ENCODE results near the gene SRRT. TPM values are rescaled to one million over a fixed set of nuclear protein-coding genes. Genes with fewer than 3 reads are reported as not detected.
"Not testable (repeated sequence)": the region's sequence is repeated elsewhere in the genome, so short reads cannot be mapped to it uniquely, and the experiment has no call there.

SRRT gene
- total RNA-seq, 4 donors from 2014 or later, result 35.0 to 47.3 (median 39.8) TPM

DNA sequence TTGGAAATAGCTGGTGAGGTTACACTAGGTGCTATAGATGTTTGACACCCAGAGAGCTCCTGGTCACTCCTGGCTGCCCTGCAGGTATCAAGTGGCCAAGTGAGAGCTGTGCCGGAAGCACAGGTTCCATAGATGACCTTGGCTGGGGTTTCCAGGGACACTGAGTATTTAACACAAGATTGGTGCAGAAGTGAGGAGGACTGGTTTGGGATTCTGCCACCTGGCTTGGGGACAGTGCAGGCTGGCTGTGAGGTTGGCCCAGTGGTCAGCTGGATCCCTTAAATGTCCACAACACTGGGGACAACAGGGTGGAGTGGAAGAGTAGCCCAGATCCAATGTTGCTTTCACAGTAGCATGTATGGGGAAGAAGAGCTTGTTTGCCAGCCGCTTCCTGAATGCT is 26.1 kb downstream of the SRRT start:
- Histone ChIP-seq H3K27me3 (no peaks in the 10 kb centered on the region), H3K27ac (no peak overlapping the region), H3K9me3 (no peaks in the 10 kb centered on the region), H3K4me1 (peaks cover 0 to 7% of the 10 kb centered on the region in 2 donors), H3K4me3 (no peak overlapping the region), H3K36me3 (no peaks in the 10 kb centered on the region)
- intact Hi-C loops (cut with DNase I; ENCODE audit: low total_unique reads) (no loop called here), in situ Hi-C loops (cut with MboI; ENCODE audit: low sequenced_read_pairs in 4 of 4) (loop anchor here in 1 of 4 donors (5.0 kb wide), 1 partner anchor 156 kb away; no protein-coding TSS in a partner anchor)
- TF ChIP-seq POLR2A (IDR thresholded peaks at IDR 0.05), result no peak
- DNase-seq, result no peak
- no peak for ATAC-seq

DNA sequence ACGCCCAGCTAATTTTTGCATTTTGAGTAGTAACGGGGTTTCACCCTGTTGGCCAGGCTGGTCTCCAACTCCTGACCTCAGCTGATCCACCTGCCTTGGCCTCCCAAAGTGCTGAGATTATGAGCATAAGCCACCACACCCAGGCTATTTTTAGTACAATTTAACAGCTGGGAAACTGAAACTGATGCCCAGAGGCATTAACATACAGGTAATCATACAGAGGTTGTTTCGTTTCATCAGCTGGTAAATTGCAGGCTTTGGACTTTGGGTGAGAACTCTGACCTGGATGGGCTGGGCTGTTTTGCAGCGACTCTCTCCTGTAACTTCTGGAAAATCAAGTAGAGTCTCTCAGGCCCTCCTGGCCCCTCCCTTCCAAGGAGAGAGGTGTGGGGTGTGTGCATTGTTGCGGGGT is 27.0 kb downstream of the SRRT start:
- Histone ChIP-seq H3K4me3 (no peak overlapping the region), H3K9me3 (no peaks in the 10 kb centered on the region), H3K27ac (no peak overlapping the region), H3K36me3 (no peaks in the 10 kb centered on the region), H3K4me1 (no peaks in the 10 kb centered on the region), H3K27me3 (no peaks in the 10 kb centered on the region)
- intact Hi-C loops (cut with DNase I; ENCODE audit: low total_unique reads), result no loop called here
- no peak for ATAC-seq
- TF ChIP-seq POLR2A (IDR thresholded peaks at IDR 0.05), result no peak
- TF ChIP-seq, protein P1, sequence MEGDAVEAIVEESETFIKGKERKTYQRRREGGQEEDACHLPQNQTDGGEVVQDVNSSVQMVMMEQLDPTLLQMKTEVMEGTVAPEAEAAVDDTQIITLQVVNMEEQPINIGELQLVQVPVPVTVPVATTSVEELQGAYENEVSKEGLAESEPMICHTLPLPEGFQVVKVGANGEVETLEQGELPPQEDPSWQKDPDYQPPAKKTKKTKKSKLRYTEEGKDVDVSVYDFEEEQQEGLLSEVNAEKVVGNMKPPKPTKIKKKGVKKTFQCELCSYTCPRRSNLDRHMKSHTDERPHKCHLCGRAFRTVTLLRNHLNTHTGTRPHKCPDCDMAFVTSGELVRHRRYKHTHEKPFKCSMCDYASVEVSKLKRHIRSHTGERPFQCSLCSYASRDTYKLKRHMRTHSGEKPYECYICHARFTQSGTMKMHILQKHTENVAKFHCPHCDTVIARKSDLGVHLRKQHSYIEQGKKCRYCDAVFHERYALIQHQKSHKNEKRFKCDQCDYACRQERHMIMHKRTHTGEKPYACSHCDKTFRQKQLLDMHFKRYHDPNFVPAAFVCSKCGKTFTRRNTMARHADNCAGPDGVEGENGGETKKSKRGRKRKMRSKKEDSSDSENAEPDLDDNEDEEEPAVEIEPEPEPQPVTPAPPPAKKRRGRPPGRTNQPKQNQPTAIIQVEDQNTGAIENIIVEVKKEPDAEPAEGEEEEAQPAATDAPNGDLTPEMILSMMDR (IDR thresholded peaks at IDR 0.05 in 4 of 5, conservative IDR thresholded peaks at IDR 0.05 in 1 of 5), result no peak
- in situ Hi-C loops (cut with MboI; ENCODE audit: low sequenced_read_pairs in 4 of 4), result loop anchor here in 1 of 4 donors (5.0 kb wide), 1 partner anchor 155 kb away; no protein-coding TSS in a partner anchor
- no peak for DNase-seq

DNA sequence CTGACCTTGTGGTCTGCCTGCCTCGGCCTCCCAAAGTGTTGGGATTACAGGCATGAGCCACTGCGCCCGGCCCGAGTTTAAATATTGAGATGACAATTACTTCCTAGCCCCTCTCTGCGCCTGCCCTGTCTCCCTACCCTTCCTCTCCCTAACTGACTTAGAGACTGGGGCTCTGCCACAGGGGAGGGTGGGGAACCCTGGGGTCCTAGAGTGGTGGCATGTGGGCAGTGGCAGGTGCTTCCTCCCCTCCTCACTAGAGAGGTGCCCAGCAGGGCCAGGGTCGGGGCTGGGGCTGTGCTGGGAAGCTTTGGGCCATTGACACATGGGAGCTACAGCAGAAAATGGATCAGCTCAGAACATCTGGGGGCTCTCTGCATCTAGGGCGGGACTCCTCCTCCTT is 27.7 kb downstream of the SRRT start:
- ATAC-seq (no peak), DNase-seq (no peak)
- Histone ChIP-seq H3K27me3 (no peaks in the 10 kb centered on the region), H3K27ac (no peak overlapping the region), H3K9me3 (no peaks in the 10 kb centered on the region), H3K4me3 (no peak overlapping the region), H3K36me3 (no peaks in the 10 kb centered on the region), H3K4me1 (no peaks in the 10 kb centered on the region)
- TF ChIP-seq, protein P1 (IDR thresholded peaks at IDR 0.05 in 4 of 5, conservative IDR thresholded peaks at IDR 0.05 in 1 of 5), result no peak
- TF ChIP-seq POLR2A (IDR thresholded peaks at IDR 0.05), result no peak
- in situ Hi-C loops (cut with MboI; ENCODE audit: low sequenced_read_pairs in 4 of 4), result loop anchor here in 1 of 4 donors (5.0 kb wide), 1 partner anchor 155 kb away; no protein-coding TSS in a partner anchor
- intact Hi-C loops (cut with DNase I; ENCODE audit: low total_unique reads), result no loop called here

DNA sequence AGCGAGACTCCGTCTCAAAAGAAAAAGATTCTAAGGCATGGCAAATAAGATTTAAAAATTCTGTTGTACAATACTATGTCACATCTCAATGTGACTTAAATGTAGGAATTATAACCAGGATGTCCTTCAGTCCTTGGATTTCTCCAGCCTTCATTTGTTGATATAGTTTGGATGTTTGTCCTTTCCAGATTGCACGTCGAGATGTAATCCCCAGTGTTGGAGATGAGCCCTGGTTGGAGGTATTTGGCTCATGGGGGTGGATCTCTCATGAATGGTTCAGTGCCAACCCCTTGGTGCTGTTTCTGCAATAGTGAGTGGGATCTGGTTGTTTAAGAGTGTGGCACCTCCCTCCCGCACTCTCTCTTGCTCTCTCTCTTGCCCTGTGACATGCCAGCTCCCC is 33.6 kb downstream of the SRRT start:
- no peaks in the 10 kb centered on the region for H3K36me3 ChIP-seq
- H3K9me3 ChIP-seq, result no peaks in the 10 kb centered on the region
- in situ Hi-C loops (cut with MboI; ENCODE audit: low sequenced_read_pairs in 4 of 4) (loop anchor here in 1 of 4 donors (5.0 kb wide), 1 partner anchor 144 kb away; no protein-coding TSS in a partner anchor), intact Hi-C loops (cut with DNase I; ENCODE audit: low total_unique reads) (no loop called here)
- no peak overlapping the region for H3K4me3 ChIP-seq
- ATAC-seq (no peak), DNase-seq (no peak)
- H3K4me1 ChIP-seq, result no peaks in the 10 kb centered on the region
- TF ChIP-seq, protein P1 (IDR thresholded peaks at IDR 0.05 in 4 of 5, conservative IDR thresholded peaks at IDR 0.05 in 1 of 5), result no peak
- TF ChIP-seq POLR2A (IDR thresholded peaks at IDR 0.05), result no peak
- H3K27ac ChIP-seq, result no peak overlapping the region
- H3K27me3 ChIP-seq, result no peaks in the 10 kb centered on the region

DNA sequence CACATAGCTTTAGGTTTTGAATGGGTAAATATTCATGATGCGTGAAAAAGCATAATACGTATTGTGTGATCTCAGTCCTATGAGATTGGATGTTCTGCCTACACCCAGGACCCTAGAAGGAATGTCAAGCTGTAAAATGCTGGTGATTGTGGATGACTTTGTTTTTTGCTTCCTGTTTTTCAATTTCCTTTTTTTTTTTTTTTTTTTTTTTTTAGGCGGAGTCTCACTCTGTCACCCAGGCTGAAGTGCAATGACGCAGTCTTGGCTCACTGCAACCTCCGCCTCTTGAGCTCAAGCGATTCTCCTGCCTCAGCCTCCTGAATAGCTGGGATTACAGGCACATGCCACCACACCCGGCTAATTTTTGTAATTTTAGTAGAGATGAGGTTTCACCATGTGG is 35.5 kb downstream of the SRRT start:
- intact Hi-C loops (cut with DNase I; ENCODE audit: low total_unique reads); H3K4me3 ChIP-seq; H3K36me3 ChIP-seq; ATAC-seq; DNase-seq; H3K4me1 ChIP-seq; H3K9me3 ChIP-seq; in situ Hi-C loops (cut with MboI; ENCODE audit: low sequenced_read_pairs in 4 of 4); H3K27ac ChIP-seq; H3K27me3 ChIP-seq: not testable (repeated sequence)

DNA sequence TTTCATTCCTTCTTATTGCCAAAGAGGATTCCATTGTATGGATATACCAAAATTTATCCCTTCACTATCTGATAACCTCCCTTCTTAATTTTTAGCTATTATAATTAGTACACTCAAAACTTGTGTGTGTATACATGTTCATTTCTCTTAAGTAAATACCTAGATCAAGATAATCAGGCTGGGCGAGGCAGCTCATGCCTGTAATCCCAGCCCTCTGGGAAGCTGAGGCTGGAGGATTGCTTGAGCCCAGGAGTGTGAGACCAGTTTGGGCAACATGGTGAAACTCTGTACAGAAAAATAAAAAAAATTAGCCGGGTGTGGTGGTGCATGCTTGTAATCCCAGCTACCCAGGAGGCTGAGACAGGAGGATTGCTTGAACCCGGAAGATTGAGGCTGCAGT is 36.6 kb downstream of the SRRT start:
- in situ Hi-C loops (cut with MboI; ENCODE audit: low sequenced_read_pairs in 4 of 4) (no loop called here), intact Hi-C loops (cut with DNase I; ENCODE audit: low total_unique reads) (no loop called here)
- DNase-seq (no peak), ATAC-seq (no peak)
- H3K9me3 ChIP-seq, result no peaks in the 10 kb centered on the region
- H3K27ac ChIP-seq, result no peak overlapping the region
- no peaks in the 10 kb centered on the region for H3K27me3 ChIP-seq
- H3K36me3 ChIP-seq, result no peaks in the 10 kb centered on the region
- no peak for TF ChIP-seq POLR2A (IDR thresholded peaks at IDR 0.05)
- TF ChIP-seq, protein P1 (IDR thresholded peaks at IDR 0.05 in 4 of 5, conservative IDR thresholded peaks at IDR 0.05 in 1 of 5), result no peak
- no peak overlapping the region for H3K4me3 ChIP-seq
- H3K4me1 ChIP-seq, result peaks cover 0 to 3% of the 10 kb centered on the region in 2 donors

Data from gastrocnemius medialis (tissue), 4 donors.